ENCODE data around the gene DHRSX. TPM values are rescaled to one million over a fixed set of nuclear protein-coding genes. Genes with fewer than 3 reads are reported as not detected.
A peak's percentile ranks its signal among the peaks of the same experiment; 100 is the strongest.

The DHRSX gene
- total RNA-seq, 1 donor from 2014 or later, result 37.1 TPM

DNA sequence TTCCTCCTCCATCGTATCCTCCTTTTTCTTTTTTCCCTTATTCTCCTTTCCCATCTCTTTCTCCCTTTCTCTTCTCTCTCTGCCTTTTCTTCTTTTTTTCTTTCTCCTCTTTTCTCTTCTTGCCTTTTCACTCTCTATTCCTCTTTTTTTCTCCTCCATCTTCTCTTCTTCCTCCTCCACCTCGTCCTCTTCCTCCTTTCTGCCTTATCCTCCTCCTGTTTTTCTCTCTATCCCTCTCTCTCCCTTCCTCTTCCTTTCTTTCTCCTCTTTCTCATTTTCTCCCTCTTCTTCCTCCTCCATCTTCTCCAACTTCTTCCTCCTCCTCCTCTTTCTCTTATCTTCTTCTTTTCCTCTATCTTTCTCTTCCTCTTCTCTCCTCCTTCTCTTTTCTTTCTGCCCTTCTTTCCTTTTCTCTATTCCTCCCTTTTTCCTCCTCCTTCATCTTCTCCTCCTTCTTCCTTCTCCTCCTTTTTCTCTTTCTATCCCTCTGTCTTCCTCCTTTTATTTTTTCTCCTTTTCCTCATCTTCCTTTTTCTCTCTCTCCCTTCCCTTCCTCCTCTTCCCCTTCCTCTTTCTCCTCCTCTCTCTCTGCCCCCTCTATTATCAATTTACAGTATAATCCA, 269.1 kb downstream of the DHRSX start:
- TF ChIP-seq, protein P1, sequence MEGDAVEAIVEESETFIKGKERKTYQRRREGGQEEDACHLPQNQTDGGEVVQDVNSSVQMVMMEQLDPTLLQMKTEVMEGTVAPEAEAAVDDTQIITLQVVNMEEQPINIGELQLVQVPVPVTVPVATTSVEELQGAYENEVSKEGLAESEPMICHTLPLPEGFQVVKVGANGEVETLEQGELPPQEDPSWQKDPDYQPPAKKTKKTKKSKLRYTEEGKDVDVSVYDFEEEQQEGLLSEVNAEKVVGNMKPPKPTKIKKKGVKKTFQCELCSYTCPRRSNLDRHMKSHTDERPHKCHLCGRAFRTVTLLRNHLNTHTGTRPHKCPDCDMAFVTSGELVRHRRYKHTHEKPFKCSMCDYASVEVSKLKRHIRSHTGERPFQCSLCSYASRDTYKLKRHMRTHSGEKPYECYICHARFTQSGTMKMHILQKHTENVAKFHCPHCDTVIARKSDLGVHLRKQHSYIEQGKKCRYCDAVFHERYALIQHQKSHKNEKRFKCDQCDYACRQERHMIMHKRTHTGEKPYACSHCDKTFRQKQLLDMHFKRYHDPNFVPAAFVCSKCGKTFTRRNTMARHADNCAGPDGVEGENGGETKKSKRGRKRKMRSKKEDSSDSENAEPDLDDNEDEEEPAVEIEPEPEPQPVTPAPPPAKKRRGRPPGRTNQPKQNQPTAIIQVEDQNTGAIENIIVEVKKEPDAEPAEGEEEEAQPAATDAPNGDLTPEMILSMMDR (IDR thresholded peaks at IDR 0.05; ENCODE audit: partially characterized antibody, unreplicated experiment), result no peak
- no peak for DNase-seq
- H3K4me3 Mint-ChIP-seq (ENCODE audit: unreplicated experiment), result no peak overlapping the region
- H3K9me3 Mint-ChIP-seq (ENCODE audit: unreplicated experiment), result peaks cover 8% of the 10 kb centered on the region
- H3K27me3 Mint-ChIP-seq (ENCODE audit: unreplicated experiment), result peaks cover 17% of the 10 kb centered on the region
- H3K4me1 Mint-ChIP-seq (ENCODE audit: low read depth, unreplicated experiment), result peaks cover 15% of the 10 kb centered on the region
- no peak overlapping the region for H3K27ac Mint-ChIP-seq (ENCODE audit: unreplicated experiment)
- peaks cover 24% of the 10 kb centered on the region for H3K36me3 Mint-ChIP-seq (ENCODE audit: unreplicated experiment)

DNA sequence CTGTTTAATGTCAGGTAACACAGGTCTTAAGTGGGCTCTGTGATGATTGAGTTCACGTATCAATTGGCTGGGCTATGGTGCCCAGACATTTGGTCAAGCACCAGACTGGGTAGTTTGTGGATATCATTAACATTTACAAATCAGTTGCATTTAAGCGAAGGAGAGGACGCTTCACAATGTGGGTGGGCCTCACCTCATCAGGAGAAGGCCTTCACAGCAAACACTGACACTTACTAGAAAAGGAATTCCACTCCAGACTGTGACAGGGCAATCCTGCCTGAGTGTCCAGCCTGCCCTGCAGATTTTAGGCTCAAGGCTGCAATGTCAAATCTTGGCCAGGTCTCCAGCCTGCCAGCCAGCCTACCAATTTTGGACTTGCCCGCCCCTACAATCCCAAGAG, 270.3 kb downstream of the DHRSX start:
- no peak for DNase-seq
- Mint-ChIP-seq H3K9me3 (ENCODE audit: unreplicated experiment) (peaks cover 10% of the 10 kb centered on the region), H3K36me3 (ENCODE audit: unreplicated experiment) (peaks cover 27% of the 10 kb centered on the region), H3K4me1 (ENCODE audit: low read depth, unreplicated experiment) (peaks cover 15% of the 10 kb centered on the region), H3K27ac (ENCODE audit: unreplicated experiment) (no peak overlapping the region), H3K4me3 (ENCODE audit: unreplicated experiment) (no peak overlapping the region), H3K27me3 (ENCODE audit: unreplicated experiment) (peaks cover 17% of the 10 kb centered on the region)
- TF ChIP-seq, protein P1 (IDR thresholded peaks at IDR 0.05; ENCODE audit: partially characterized antibody, unreplicated experiment), result no peak

DNA sequence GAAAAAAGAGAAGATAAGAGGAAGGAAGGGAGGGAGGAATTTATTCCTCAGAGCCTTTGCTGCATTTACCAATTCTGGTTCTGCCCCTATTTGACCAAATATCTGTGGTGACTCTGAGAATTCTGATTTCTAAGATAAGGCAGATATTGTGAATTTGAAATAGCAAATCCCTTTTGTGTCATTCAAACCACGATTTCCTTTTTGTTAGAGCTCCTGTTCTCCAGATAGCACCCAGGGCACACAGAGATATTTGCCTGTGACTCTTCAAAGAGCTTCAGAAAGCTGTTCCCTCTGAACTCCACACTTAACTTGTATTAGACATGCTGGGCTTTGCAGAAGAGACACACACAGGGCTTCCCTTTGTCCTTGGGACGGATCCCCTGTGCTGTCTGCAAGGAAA, 272.2 kb downstream of the DHRSX start:
- peaks cover 14% of the 10 kb centered on the region for H3K9me3 Mint-ChIP-seq (ENCODE audit: unreplicated experiment)
- H3K4me3 Mint-ChIP-seq (ENCODE audit: unreplicated experiment), result no peak overlapping the region
- peaks cover 44% of the 10 kb centered on the region for H3K36me3 Mint-ChIP-seq (ENCODE audit: unreplicated experiment)
- TF ChIP-seq, protein P1 (IDR thresholded peaks at IDR 0.05; ENCODE audit: partially characterized antibody, unreplicated experiment), result no peak
- H3K4me1 Mint-ChIP-seq (ENCODE audit: low read depth, unreplicated experiment), result peaks cover 7% of the 10 kb centered on the region
- no peak overlapping the region for H3K27ac Mint-ChIP-seq (ENCODE audit: unreplicated experiment)
- DNase-seq, result no peak
- H3K27me3 Mint-ChIP-seq (ENCODE audit: unreplicated experiment), result peaks cover 18% of the 10 kb centered on the region

DNA sequence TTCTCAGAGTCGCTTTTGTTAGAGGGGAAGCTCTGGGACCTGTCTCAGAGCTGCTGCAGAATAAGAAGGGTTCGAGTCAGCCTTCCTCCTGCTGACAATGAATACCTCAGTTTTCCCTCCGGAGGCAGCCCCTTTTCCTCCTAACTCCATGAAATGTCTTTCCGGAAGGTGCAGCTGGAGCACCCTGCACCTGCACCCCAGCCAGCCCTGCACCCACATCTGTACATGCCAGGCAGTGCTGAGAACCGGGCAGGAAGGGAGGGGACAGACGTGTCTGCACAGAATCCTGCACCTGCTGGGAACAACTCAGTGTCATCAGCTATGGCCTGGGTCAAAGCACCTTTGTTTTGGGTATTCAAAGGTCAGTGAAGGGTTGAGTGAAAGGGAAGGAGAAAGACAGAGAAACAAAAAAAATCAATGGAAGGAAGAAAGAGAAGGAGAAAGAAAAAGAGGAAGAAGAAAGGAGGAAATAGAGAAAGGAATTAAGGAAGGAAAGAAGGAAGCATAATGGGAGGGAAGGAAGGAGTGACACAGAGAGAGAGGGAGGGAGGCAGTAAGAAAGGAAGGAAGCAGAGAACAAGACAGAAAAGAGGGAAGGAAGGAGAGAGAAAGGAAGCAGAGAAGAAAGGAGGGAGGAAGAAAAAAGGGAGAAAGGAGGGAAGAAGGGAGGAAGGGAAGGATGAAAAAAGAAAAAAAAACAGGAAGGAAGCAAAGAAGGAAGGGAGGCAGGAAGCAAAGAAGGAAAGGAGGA, 273.7 kb downstream of the DHRSX start:
- DNase-seq, result no peak
- peaks cover 20% of the 10 kb centered on the region for H3K27me3 Mint-ChIP-seq (ENCODE audit: unreplicated experiment)
- TF ChIP-seq, protein P1 (IDR thresholded peaks at IDR 0.05; ENCODE audit: partially characterized antibody, unreplicated experiment), result no peak
- H3K4me1 Mint-ChIP-seq (ENCODE audit: low read depth, unreplicated experiment), result no peaks in the 10 kb centered on the region
- H3K9me3 Mint-ChIP-seq (ENCODE audit: unreplicated experiment), result peaks cover 19% of the 10 kb centered on the region
- H3K36me3 Mint-ChIP-seq (ENCODE audit: unreplicated experiment), result peaks cover 55% of the 10 kb centered on the region
- H3K27ac Mint-ChIP-seq (ENCODE audit: unreplicated experiment), result peak overlapping the region; percentile 64
- H3K4me3 Mint-ChIP-seq (ENCODE audit: unreplicated experiment), result no peak overlapping the region

DNA sequence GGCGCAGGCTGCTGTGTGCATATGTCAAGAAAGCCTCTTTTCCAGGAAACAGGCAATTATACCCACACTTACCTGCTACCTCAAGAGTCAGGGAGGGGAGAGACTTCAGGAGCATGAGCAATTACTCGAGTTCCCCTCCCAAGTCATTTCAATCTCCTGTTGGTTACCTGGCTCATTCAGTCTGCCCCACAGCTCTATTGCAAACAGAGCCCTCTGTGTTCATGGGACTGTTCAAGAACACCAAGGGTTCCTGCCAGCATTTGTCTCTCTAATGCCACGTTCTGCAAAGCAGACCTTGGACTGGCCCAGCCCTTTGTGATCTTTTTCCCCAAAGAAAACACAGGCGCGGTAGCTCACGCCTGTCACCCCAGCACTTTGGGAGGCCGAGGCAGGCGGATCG, 274.6 kb downstream of the DHRSX start:
- H3K9me3 Mint-ChIP-seq (ENCODE audit: unreplicated experiment), result peaks cover 20% of the 10 kb centered on the region
- H3K27me3 Mint-ChIP-seq (ENCODE audit: unreplicated experiment), result peaks cover 12% of the 10 kb centered on the region
- H3K27ac Mint-ChIP-seq (ENCODE audit: unreplicated experiment), result no peak overlapping the region
- DNase-seq, result no peak
- peaks cover 64% of the 10 kb centered on the region for H3K36me3 Mint-ChIP-seq (ENCODE audit: unreplicated experiment)
- no peak overlapping the region for H3K4me3 Mint-ChIP-seq (ENCODE audit: unreplicated experiment)
- TF ChIP-seq, protein P1 (IDR thresholded peaks at IDR 0.05; ENCODE audit: partially characterized antibody, unreplicated experiment), result no peak
- no peaks in the 10 kb centered on the region for H3K4me1 Mint-ChIP-seq (ENCODE audit: low read depth, unreplicated experiment)
